GM23248 (cell line): ENCODE results near the gene FGGY.

Source experiments
- EZH2 ChIP-seq: fragments of 200-600 bp; sonication (generic); IDR thresholded peaks from 2 replicates; pipeline ENCODE4 v1.6.1; 2018; ENCODE audit warnings: antibody characterized with exemption, mild to moderate bottlenecking; ENCODE audit not compliant: insufficient read depth, poor library complexity, severe bottlenecking
- EZH2phosphoT487 ChIP-seq: fragments of 200-600 bp; sonication (generic); IDR thresholded peaks from 2 replicates; pipeline ENCODE4 v1.6.1; 2018; ENCODE audit warnings: antibody characterized with exemption, moderate library complexity, mild to moderate bottlenecking, low read depth; ENCODE audit not compliant: insufficient read depth

GRCh38 chr1:59768792-59769735 is 472.2 kb downstream of the FGGY start:
- TF ChIP-seq EZH2phosphoT487 (no peak), EZH2 (no peak)
